Activated T-cell treated with anti-CD3 and anti-CD28 coated beads, Interleukin-2, amount 50 U/mL, for 48 hours (primary cell): ENCODE data around the gene HAO2.
"Not testable (repeated sequence)": the region's sequence is repeated elsewhere in the genome, so short reads cannot be mapped to it uniquely, and the experiment has no call there.

Experiments used
- DNase-seq, 2 experiments: peaks; one replicate each; pipeline ENCODE4 v3.0.0-alpha.2; 2020

Gene HAO2

GRCh38 chr1:119347858-119348257 lies 20.7 kb upstream of the HAO2 start:
- DNase-seq = peak in 1 of 2 experiments; percentile 20

GRCh38 chr1:119348941-119349340 lies 19.6 kb upstream of the HAO2 start:
- DNase-seq = no peak

- not testable (repeated sequence) for DNase-seq
Observed at GRCh38 chr1:119350866-119351265, 17.7 kb upstream of the HAO2 start.

GRCh38 chr1:119351997-119352396 lies 16.6 kb upstream of the HAO2 start:
- no peak for DNase-seq

GRCh38 chr1:119353836-119354235 lies 14.7 kb upstream of the HAO2 start:
- no peak for DNase-seq

- no peak for DNase-seq
Observed at GRCh38 chr1:119358636-119359035, 9.9 kb upstream of the HAO2 start.

- no peak for DNase-seq
Observed at GRCh38 chr1:119359730-119360129, 8.9 kb upstream of the HAO2 start.

GRCh38 chr1:119361205-119361604 lies 7.4 kb upstream of the HAO2 start:
- DNase-seq = no peak

GRCh38 chr1:119361620-119362344 lies 6.8 kb upstream of the HAO2 start:
- DNase-seq = no peak

GRCh38 chr1:119363162-119363561 lies 5.4 kb upstream of the HAO2 start:
- no peak for DNase-seq

GRCh38 chr1:119364640-119365039 lies 3.9 kb upstream of the HAO2 start:
- DNase-seq = no peak

- no peak for DNase-seq
Observed at GRCh38 chr1:119366424-119366823, 2.2 kb upstream of the HAO2 start.

GRCh38 chr1:119367432-119368124 lies 1.0 kb upstream of the HAO2 start:
- DNase-seq = no peak

- no peak for DNase-seq
Observed at GRCh38 chr1:119370748-119371147, 2.2 kb downstream of the HAO2 start.

- no peak for DNase-seq
Observed at GRCh38 chr1:119371815-119372214, 3.2 kb downstream of the HAO2 start.

- DNase-seq = no peak
Observed at GRCh38 chr1:119372503-119373086, 4.0 kb downstream of the HAO2 start.

- no peak for DNase-seq
Observed at GRCh38 chr1:119373465-119373864, 4.9 kb downstream of the HAO2 start.

GRCh38 chr1:119374208-119374874 lies 5.8 kb downstream of the HAO2 start:
- no peak for DNase-seq

GRCh38 chr1:119375366-119375765 lies 6.8 kb downstream of the HAO2 start:
- DNase-seq = no peak

GRCh38 chr1:119376594-119376993 lies 8.0 kb downstream of the HAO2 start:
- no peak for DNase-seq

- not testable (repeated sequence) for DNase-seq
Observed at GRCh38 chr1:119377594-119377993, 9.0 kb downstream of the HAO2 start.

GRCh38 chr1:119379117-119379516 lies 10.5 kb downstream of the HAO2 start:
- no peak for DNase-seq

GRCh38 chr1:119380304-119380703 lies 11.7 kb downstream of the HAO2 start:
- no peak for DNase-seq
